Jurkat, Clone E6-1 (cell line): ENCODE results near the gene TEX261.

Experiments
- DNase-seq: peaks from one replicate; pipeline ENCODE4 v3.0.0-alpha.2; 2011; ENCODE audit warnings: low read depth, low spot score
- H3K4me3 ChIP-seq: 2 replicates; pipeline ENCODE4 v1.5.1; 2011; ENCODE audit warnings: mild to moderate bottlenecking, low read length, control low read depth, moderate library complexity

The TEX261 gene

GRCh38 chr2:70984576-70985282 lies 9.9 kb downstream of the TEX261 start:
- DNase-seq, result no peak
- no peak overlapping the region for H3K4me3 ChIP-seq

- no peak for DNase-seq
- H3K4me3 ChIP-seq, result no peak overlapping the region
These were observed 10.5 kb downstream of the TEX261 start for GRCh38 chr2:70984228-70984575.

GRCh38 chr2:70983506-70984227 lies 11.0 kb downstream of the TEX261 start:
- no peak for DNase-seq
- no peak overlapping the region for H3K4me3 ChIP-seq

GRCh38 chr2:70982971-70983370 lies 11.7 kb downstream of the TEX261 start:
- DNase-seq, result no peak
- no peak overlapping the region for H3K4me3 ChIP-seq

GRCh38 chr2:70981866-70982810 lies 12.5 kb downstream of the TEX261 start:
- DNase-seq, result no peak
- no peak overlapping the region for H3K4me3 ChIP-seq

- no peak for DNase-seq
- no peak overlapping the region for H3K4me3 ChIP-seq
These were observed 13.3 kb downstream of the TEX261 start for GRCh38 chr2:70981421-70981820.

- no peak for DNase-seq
These were observed 15.0 kb downstream of the TEX261 start for GRCh38 chr2:70979626-70980025.

GRCh38 chr2:70979180-70979488 lies 15.5 kb downstream of the TEX261 start:
- no peak overlapping the region for H3K4me3 ChIP-seq
- no peak for DNase-seq

More at GRCh38 chr2:70979626-70980025, 15.0 kb downstream of the TEX261 start:
- H3K4me3 ChIP-seq, result no peak overlapping the region

- no peak within 1 kb of the TSS for H3K4me3 ChIP-seq
- DNase-seq, result no peak
These were observed 16.1 kb downstream of the TEX261 start, which contains the start of gene ANKRD53 for GRCh38 chr2:70978341-70979179. Gene ANKRD53, plus strand, starts transcription at chr2:70978630. Its CDS starts 16 bp downstream, at chr2:70978646.

- DNase-seq, result no peak
- no peak overlapping the region for H3K4me3 ChIP-seq
These were observed 17.0 kb downstream of the TEX261 start for GRCh38 chr2:70977605-70978205.

GRCh38 chr2:70975237-70975636 lies 19.4 kb downstream of the TEX261 start:
- DNase-seq, result no peak
- no peak overlapping the region for H3K4me3 ChIP-seq

- H3K4me3 ChIP-seq, result no peak overlapping the region
- no peak for DNase-seq
These were observed 20.1 kb downstream of the TEX261 start for GRCh38 chr2:70974592-70974991.

GRCh38 chr2:70967189-70967588 lies 27.5 kb downstream of the TEX261 start:
- no peak overlapping the region for H3K4me3 ChIP-seq
- DNase-seq, result no peak

GRCh38 chr2:70966681-70967080 lies 28.0 kb downstream of the TEX261 start:
- H3K4me3 ChIP-seq, result no peak overlapping the region
- DNase-seq, result no peak

GRCh38 chr2:70965506-70965905 lies 29.2 kb downstream of the TEX261 start:
- H3K4me3 ChIP-seq, result no peak overlapping the region

GRCh38 chr2:70964596-70965386 lies 29.9 kb downstream of the TEX261 start:
- H3K4me3 ChIP-seq, result no peak overlapping the region
- DNase-seq, result no peak

More at GRCh38 chr2:70965506-70965905, 29.2 kb downstream of the TEX261 start:
- no peak for DNase-seq

GRCh38 chr2:70964133-70964532 lies 30.5 kb downstream of the TEX261 start:
- H3K4me3 ChIP-seq, result no peak overlapping the region
- DNase-seq, result no peak
